Liver (tissue), 9 donors: ENCODE results near the gene USP6NL. TPM values are rescaled to one million over a fixed set of nuclear protein-coding genes. Genes with fewer than 3 reads are reported as not detected.
A peak's percentile ranks its signal among the peaks of the same experiment; 100 is the strongest.

Experiments
- DNase-seq: peaks from one replicate; pipeline ENCODE4 v3.0.0-alpha.2; 2017; ENCODE audit warnings: low spot score
- H3K27ac ChIP-seq, 2 donors: one replicate each; pipeline ENCODE4 v1.7.0; 2013; ENCODE audit warnings: inconsistent platforms in 2 of 2, low read length in 2 of 2, control low read depth in 1 of 2, low read depth in 1 of 2, mild to moderate bottlenecking in 1 of 2
- H3K27me3 ChIP-seq, 4 donors: one replicate each; pipeline versions ENCODE4 v1.6.1 to v1.7.0; 2013; ENCODE audit warnings: low read length in 3 of 4, inconsistent platforms in 1 of 4, mild to moderate bottlenecking in 1 of 4, moderate library complexity in 1 of 4; ENCODE audit not compliant: control insufficient read depth in 4 of 4, insufficient read depth in 4 of 4
- H3K36me3 ChIP-seq, 4 donors: one replicate each; pipeline versions ENCODE4 v1.6.1 to v1.7.0; 2013; ENCODE audit warnings: low read length in 3 of 4, mild to moderate bottlenecking in 3 of 4, low read depth in 1 of 4, moderate library complexity in 1 of 4; ENCODE audit not compliant: control insufficient read depth in 4 of 4, insufficient read depth in 3 of 4
- H3K4me1 ChIP-seq, 4 donors: one replicate each; pipeline versions ENCODE4 v1.6.1 to v1.7.0; 2013; ENCODE audit warnings: low read length in 3 of 4, mild to moderate bottlenecking in 3 of 4, moderate library complexity in 1 of 4; ENCODE audit not compliant: control insufficient read depth in 4 of 4, insufficient read depth in 4 of 4
- H3K4me3 ChIP-seq, 3 donors: one replicate each; pipeline versions ENCODE4 v1.6.1 to v1.7.0; 2013; ENCODE audit warnings: low read length in 3 of 3, control low read depth in 1 of 3, low read depth in 1 of 3, mild to moderate bottlenecking in 1 of 3
- H3K9ac ChIP-seq, 2 donors: one replicate each; pipeline ENCODE4 v1.7.0; 2013; ENCODE audit warnings: low read length in 2 of 2, mild to moderate bottlenecking in 2 of 2, moderate library complexity in 2 of 2, control low read depth in 1 of 2, low read depth in 1 of 2
- H3K9me3 ChIP-seq, 4 donors: one replicate each; pipeline versions ENCODE4 v1.6.1 to v1.7.0; 2013; ENCODE audit warnings: low read length in 3 of 4; ENCODE audit not compliant: control insufficient read depth in 4 of 4
- EGR1 ChIP-seq, 2 donors: IDR thresholded peaks; 2 replicates each; pipeline ENCODE4 v1.6.1; 2016 to 2018; ENCODE audit warnings: antibody characterized with exemption in 2 of 2, low read depth in 2 of 2
- FOXA1 ChIP-seq: IDR thresholded peaks from 2 replicates; pipeline ENCODE4 v1.6.1; 2016; ENCODE audit warnings: antibody characterized with exemption
- HNF4A ChIP-seq, 2 donors: conservative IDR thresholded peaks; 2 replicates each; pipeline ENCODE4 v1.6.1; 2016; ENCODE audit warnings: antibody characterized with exemption in 2 of 2, mild to moderate bottlenecking in 2 of 2
- HNF4G ChIP-seq: IDR thresholded peaks from 2 replicates; pipeline ENCODE4 v1.6.1; 2016; ENCODE audit warnings: antibody characterized with exemption
- JUND ChIP-seq, 2 donors: IDR thresholded peaks; 2 replicates each; pipeline ENCODE4 v1.6.1; 2016; ENCODE audit warnings: antibody characterized with exemption in 2 of 2
- NR2F2 ChIP-seq: IDR thresholded peaks from 2 replicates; pipeline ENCODE4 v1.6.1; 2016; ENCODE audit warnings: antibody characterized with exemption
- RAD21 ChIP-seq, 2 donors: IDR thresholded peaks; 2 replicates each; pipeline ENCODE4 v1.6.1; 2016; ENCODE audit warnings: antibody characterized with exemption in 2 of 2, mild to moderate bottlenecking in 2 of 2
- SP1 ChIP-seq: IDR thresholded peaks from 2 replicates; pipeline ENCODE4 v1.6.1; 2018; ENCODE audit warnings: antibody characterized with exemption, mild to moderate bottlenecking
- TAF1 ChIP-seq: conservative IDR thresholded peaks from 2 replicates; pipeline ENCODE4 v1.6.1; 2016; ENCODE audit warnings: antibody characterized with exemption, mild to moderate bottlenecking
- YY1 ChIP-seq: IDR thresholded peaks from 2 replicates; pipeline ENCODE4 v1.6.1; 2016; ENCODE audit warnings: antibody characterized with exemption, mild to moderate bottlenecking
- WGBS: extraction: QIAGEN DNeasy Blood & Tissue Kit; methylation state at CpG from one replicate; pipeline ENCODE4 v1.1.7; 2013; 5-methylcytosine and 5-hydroxymethylcytosine counted together
- polyA plus RNA-seq, 2 donors: library from polyadenylated mRNA; stranded (reverse) in 1 of 2; unstranded in 1 of 2; fragments of 200-250 nt in 1 of 2; fragments of >200 nt in 1 of 2; fragmentation: Nextera tagmentation in 1 of 2; extraction: Ambion mirVana in 1 of 2; gene quantifications; one replicate each; pipeline versions ENCODE4 v1.2.1 to v1.2.3, GENCODE V29; 2013 to 2015
- total RNA-seq, 2 donors: library from RNA; depleted of rRNA; stranded (reverse); fragments of >200 nt; gene quantifications; one replicate each; pipeline ENCODE4 v1.2.3, GENCODE V29; 2014
- TF ChIP-seq, protein P1 (sequence below): fragments of 150-350 bp; IDR thresholded peaks from 2 replicates; pipeline ENCODE4 v1.5.1; 2017; ENCODE audit warnings: improper control_type of control experiment, low read depth, low read length; ENCODE audit not compliant: missing input control
- TF ChIP-seq, protein P2 (sequence below): IDR thresholded peaks from 2 replicates; pipeline ENCODE4 v1.6.1; 2016; ENCODE audit warnings: antibody characterized with exemption
- TF ChIP-seq, protein P3 (sequence below): IDR thresholded peaks from 2 replicates; pipeline ENCODE4 v1.6.1; 2016; ENCODE audit warnings: antibody characterized with exemption, mild to moderate bottlenecking
- TF ChIP-seq, protein P4 (sequence below): IDR thresholded peaks from 2 replicates; pipeline ENCODE4 v1.6.1; 2016; ENCODE audit warnings: antibody characterized with exemption
- TF ChIP-seq, protein P5 (sequence below): IDR thresholded peaks from 2 replicates; pipeline ENCODE4 v1.6.1; 2016; ENCODE audit warnings: antibody characterized with exemption
- donor health status: healthy.
- donor health status: healthy.
- donor health status: healthy.
- donor health status: healthy.
- donor health status: healthy.

The USP6NL gene
- total and polyA plus RNA-seq, 4 donors: 3.8 to 15.0 (median 10.2) TPM

DNA sequence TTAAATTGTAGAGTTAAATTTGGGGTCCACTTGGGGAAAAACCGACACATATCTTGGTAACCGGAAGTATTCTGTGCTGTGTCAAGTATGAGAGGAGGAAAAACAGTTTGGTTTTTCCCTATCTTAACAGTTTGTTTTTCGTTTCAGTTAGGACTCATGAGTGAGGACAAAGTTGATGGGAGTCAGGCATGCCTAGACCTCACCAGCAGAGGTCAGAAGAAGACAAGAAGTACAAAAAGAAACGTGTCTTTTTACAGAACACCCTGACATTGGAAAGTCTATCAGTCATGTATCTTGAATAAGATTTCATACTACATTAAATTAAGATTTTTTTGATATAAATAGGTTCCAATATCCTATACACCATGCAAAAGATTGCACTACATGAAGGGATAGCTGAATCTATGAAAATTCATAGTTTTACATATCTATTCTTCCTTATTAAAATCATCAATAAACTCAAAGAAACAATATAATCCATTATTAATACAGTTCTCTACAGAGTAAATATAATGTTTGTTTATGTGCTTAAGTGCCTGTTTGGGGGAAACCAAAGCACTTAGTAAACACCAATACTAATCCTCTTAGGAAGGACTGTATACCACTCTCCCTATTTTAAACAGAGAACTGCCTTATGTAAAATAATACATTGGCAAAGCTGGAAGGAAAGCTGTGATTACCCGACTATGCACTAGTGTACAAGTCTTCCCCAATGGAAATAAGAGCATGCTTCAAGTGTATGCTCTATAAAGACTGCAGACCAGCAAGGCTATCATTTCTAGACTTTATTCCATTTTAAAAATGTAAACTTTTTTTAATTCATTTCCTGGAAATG is 95.6 kb downstream of the USP6NL start:
- Histone ChIP-seq H3K27me3 (no peaks in the 10 kb centered on the region), H3K36me3 (no peaks in the 10 kb centered on the region), H3K9ac (no peak overlapping the region), H3K9me3 (no peaks in the 10 kb centered on the region), H3K4me1 (peaks cover 2 to 31% (median 21%) of the 10 kb centered on the region in 4 donors), H3K4me3 (no peak overlapping the region), H3K27ac (peak overlapping the region in 1 of 2 donors; percentile 24)
- WGBS: 10% methylated on average over 5 of the region's 5 CpGs
- DNase-seq: no peak
- TF ChIP-seq, protein P1, sequence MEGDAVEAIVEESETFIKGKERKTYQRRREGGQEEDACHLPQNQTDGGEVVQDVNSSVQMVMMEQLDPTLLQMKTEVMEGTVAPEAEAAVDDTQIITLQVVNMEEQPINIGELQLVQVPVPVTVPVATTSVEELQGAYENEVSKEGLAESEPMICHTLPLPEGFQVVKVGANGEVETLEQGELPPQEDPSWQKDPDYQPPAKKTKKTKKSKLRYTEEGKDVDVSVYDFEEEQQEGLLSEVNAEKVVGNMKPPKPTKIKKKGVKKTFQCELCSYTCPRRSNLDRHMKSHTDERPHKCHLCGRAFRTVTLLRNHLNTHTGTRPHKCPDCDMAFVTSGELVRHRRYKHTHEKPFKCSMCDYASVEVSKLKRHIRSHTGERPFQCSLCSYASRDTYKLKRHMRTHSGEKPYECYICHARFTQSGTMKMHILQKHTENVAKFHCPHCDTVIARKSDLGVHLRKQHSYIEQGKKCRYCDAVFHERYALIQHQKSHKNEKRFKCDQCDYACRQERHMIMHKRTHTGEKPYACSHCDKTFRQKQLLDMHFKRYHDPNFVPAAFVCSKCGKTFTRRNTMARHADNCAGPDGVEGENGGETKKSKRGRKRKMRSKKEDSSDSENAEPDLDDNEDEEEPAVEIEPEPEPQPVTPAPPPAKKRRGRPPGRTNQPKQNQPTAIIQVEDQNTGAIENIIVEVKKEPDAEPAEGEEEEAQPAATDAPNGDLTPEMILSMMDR: peak; percentile 93
- TF ChIP-seq JUND (IDR thresholded peaks at IDR 0.05) (no peak), YY1 (no peak), NR2F2 (no peak), EGR1 (IDR thresholded peaks at IDR 0.05; ENCODE audit: low read depth in 2 of 2) (no peak), RAD21 (IDR thresholded peaks at IDR 0.05) (peak; percentile 98 to 99)
- TF ChIP-seq, protein P2, sequence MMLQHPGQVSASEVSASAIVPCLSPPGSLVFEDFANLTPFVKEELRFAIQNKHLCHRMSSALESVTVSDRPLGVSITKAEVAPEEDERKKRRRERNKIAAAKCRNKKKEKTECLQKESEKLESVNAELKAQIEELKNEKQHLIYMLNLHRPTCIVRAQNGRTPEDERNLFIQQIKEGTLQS: no peak
- TF ChIP-seq, protein P3, sequence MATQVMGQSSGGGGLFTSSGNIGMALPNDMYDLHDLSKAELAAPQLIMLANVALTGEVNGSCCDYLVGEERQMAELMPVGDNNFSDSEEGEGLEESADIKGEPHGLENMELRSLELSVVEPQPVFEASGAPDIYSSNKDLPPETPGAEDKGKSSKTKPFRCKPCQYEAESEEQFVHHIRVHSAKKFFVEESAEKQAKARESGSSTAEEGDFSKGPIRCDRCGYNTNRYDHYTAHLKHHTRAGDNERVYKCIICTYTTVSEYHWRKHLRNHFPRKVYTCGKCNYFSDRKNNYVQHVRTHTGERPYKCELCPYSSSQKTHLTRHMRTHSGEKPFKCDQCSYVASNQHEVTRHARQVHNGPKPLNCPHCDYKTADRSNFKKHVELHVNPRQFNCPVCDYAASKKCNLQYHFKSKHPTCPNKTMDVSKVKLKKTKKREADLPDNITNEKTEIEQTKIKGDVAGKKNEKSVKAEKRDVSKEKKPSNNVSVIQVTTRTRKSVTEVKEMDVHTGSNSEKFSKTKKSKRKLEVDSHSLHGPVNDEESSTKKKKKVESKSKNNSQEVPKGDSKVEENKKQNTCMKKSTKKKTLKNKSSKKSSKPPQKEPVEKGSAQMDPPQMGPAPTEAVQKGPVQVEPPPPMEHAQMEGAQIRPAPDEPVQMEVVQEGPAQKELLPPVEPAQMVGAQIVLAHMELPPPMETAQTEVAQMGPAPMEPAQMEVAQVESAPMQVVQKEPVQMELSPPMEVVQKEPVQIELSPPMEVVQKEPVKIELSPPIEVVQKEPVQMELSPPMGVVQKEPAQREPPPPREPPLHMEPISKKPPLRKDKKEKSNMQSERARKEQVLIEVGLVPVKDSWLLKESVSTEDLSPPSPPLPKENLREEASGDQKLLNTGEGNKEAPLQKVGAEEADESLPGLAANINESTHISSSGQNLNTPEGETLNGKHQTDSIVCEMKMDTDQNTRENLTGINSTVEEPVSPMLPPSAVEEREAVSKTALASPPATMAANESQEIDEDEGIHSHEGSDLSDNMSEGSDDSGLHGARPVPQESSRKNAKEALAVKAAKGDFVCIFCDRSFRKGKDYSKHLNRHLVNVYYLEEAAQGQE: no peak

DNA sequence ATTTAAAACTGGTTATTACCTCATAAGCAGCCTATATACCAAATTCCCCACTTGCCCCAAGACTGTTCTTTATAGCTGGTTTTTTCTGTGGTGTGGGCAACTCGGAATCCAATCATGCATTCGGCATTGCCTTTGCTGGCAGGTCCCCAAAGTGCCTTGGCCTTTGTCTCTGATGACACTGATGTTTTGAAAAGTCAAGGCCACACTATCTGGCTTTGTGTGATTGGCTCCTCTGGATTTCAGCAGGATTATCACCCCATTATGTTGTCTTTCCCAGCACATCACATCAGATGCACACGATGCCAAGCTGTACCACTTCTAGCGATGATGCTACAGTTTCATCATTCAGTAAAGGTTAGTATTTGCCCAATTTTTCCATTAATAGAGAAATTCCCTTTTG is 97.7 kb downstream of the USP6NL start:
- no peak for DNase-seq
- peaks cover 2 to 25% (median 15%) of the 10 kb centered on the region in 4 donors for H3K4me1 ChIP-seq
- WGBS: 62% methylated on average over 4 of the region's 4 CpGs
- TF ChIP-seq RAD21 (IDR thresholded peaks at IDR 0.05) (peak in 1 of 2 donors; percentile 22), JUND (IDR thresholded peaks at IDR 0.05) (no peak), HNF4G (no peak), NR2F2 (peak; percentile 11), HNF4A (conservative IDR thresholded peaks at IDR 0.05) (peak; percentile 52 to 57), FOXA1 (no peak), YY1 (no peak), EGR1 (IDR thresholded peaks at IDR 0.05; ENCODE audit: low read depth in 2 of 2) (no peak), SP1 (peak; percentile 30), TAF1 (no peak)
- TF ChIP-seq, protein P3: no peak
- TF ChIP-seq, protein P4, sequence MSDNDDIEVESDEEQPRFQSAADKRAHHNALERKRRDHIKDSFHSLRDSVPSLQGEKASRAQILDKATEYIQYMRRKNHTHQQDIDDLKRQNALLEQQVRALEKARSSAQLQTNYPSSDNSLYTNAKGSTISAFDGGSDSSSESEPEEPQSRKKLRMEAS: no peak
- TF ChIP-seq, protein P2: no peak
- TF ChIP-seq, protein P1: no peak
- TF ChIP-seq, protein P5, sequence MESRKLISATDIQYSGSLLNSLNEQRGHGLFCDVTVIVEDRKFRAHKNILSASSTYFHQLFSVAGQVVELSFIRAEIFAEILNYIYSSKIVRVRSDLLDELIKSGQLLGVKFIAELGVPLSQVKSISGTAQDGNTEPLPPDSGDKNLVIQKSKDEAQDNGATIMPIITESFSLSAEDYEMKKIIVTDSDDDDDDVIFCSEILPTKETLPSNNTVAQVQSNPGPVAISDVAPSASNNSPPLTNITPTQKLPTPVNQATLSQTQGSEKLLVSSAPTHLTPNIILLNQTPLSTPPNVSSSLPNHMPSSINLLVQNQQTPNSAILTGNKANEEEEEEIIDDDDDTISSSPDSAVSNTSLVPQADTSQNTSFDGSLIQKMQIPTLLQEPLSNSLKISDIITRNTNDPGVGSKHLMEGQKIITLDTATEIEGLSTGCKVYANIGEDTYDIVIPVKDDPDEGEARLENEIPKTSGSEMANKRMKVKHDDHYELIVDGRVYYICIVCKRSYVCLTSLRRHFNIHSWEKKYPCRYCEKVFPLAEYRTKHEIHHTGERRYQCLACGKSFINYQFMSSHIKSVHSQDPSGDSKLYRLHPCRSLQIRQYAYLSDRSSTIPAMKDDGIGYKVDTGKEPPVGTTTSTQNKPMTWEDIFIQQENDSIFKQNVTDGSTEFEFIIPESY: no peak

More for the DNA sequence above, 97.7 kb downstream of the USP6NL start:
- Histone ChIP-seq H3K27ac (peak overlapping the region in 1 of 2 donors; percentile 8), H3K4me3 (no peak overlapping the region), H3K9me3 (no peaks in the 10 kb centered on the region), H3K27me3 (no peaks in the 10 kb centered on the region), H3K36me3 (peaks cover 0 to 3% (median 0%) of the 10 kb centered on the region in 4 donors), H3K9ac (no peak overlapping the region)
